ENCODE results near the gene PLK2.

DNA sequence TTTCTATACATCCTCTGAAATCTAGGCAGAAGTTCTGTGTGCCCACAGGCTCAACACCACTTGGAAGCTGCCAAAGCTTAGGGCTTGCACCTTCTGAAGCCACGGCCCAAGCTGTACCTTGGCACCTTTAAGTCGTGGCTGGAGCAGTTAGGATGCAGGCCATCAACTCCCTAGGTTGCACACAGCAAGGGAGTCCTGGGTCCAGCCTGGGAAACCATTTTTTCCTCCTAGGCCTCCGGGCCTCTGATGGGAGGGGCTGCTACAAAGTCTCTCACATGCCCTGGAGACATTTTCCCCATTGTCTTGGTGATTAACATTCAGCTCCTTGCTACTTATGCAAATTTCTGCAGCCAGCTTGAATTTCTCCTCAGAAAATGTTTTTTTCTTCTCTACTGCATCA, 15.5 kb upstream of the PLK2 start:
- TF ChIP-seq, protein P1, sequence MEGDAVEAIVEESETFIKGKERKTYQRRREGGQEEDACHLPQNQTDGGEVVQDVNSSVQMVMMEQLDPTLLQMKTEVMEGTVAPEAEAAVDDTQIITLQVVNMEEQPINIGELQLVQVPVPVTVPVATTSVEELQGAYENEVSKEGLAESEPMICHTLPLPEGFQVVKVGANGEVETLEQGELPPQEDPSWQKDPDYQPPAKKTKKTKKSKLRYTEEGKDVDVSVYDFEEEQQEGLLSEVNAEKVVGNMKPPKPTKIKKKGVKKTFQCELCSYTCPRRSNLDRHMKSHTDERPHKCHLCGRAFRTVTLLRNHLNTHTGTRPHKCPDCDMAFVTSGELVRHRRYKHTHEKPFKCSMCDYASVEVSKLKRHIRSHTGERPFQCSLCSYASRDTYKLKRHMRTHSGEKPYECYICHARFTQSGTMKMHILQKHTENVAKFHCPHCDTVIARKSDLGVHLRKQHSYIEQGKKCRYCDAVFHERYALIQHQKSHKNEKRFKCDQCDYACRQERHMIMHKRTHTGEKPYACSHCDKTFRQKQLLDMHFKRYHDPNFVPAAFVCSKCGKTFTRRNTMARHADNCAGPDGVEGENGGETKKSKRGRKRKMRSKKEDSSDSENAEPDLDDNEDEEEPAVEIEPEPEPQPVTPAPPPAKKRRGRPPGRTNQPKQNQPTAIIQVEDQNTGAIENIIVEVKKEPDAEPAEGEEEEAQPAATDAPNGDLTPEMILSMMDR (IDR thresholded peaks at IDR 0.05), result no peak
- TF ChIP-seq POLR2AphosphoS5 (IDR thresholded peaks at IDR 0.05), result no peak
- TF ChIP-seq POLR2A (IDR thresholded peaks at IDR 0.05), result no peak
